Neuronal stem cell (in vitro differentiated cells): ENCODE results near the gene UGT1A4.
A peak's percentile ranks its signal among the peaks of the same experiment; 100 is the strongest.

Experiments
- DNase-seq: peaks from one replicate; pipeline ENCODE4 v3.0.0-alpha.2; 2013; ENCODE audit warnings: low spot score
- H2AFZ ChIP-seq: one replicate; pipeline ENCODE4 v1.6.1; 2013; ENCODE audit warnings: mild to moderate bottlenecking, low read length, inconsistent platforms
- H2AK5ac ChIP-seq: 2 replicates; pipeline ENCODE4 v1.6.1; 2013; ENCODE audit warnings: low read depth, mild to moderate bottlenecking, inconsistent platforms, low read length, moderate library complexity, mixed read lengths
- H2BK120ac ChIP-seq: 2 replicates; pipeline ENCODE4 v1.6.1; 2013; ENCODE audit warnings: low read depth, mild to moderate bottlenecking, inconsistent platforms, low read length, moderate library complexity, mixed read lengths
- H2BK12ac ChIP-seq: one replicate; pipeline ENCODE4 v1.6.1; 2013; ENCODE audit warnings: low read length, inconsistent platforms
- H2BK15ac ChIP-seq: 2 replicates; pipeline ENCODE4 v1.6.1; 2013; ENCODE audit warnings: mild to moderate bottlenecking, low read length, inconsistent platforms, mixed read lengths
- H2BK5ac ChIP-seq: one replicate; pipeline ENCODE4 v1.6.1; 2013; ENCODE audit warnings: inconsistent platforms, mild to moderate bottlenecking, low read length, moderate library complexity
- H3K14ac ChIP-seq: one replicate; pipeline ENCODE4 v1.6.1; 2013; ENCODE audit warnings: low read length, inconsistent platforms
- H3K18ac ChIP-seq: 2 replicates; pipeline ENCODE4 v1.6.1; 2013; ENCODE audit warnings: low read length, inconsistent platforms
- H3K23ac ChIP-seq: 2 replicates; pipeline ENCODE4 v1.6.1; 2013; ENCODE audit warnings: low read depth, mild to moderate bottlenecking, mixed read lengths, low read length, inconsistent platforms; ENCODE audit not compliant: poor library complexity
- H3K27ac ChIP-seq: replicated peaks from 3 replicates; pipeline ENCODE4 v1.5.1; 2013; ENCODE audit warnings: low read length, inconsistent platforms
- H3K27me3 ChIP-seq, 3 experiments: 2 replicates each; pipeline ENCODE4 v1.6.1; 2013; ENCODE audit warnings: low read length in 3 of 3, mild to moderate bottlenecking in 2 of 3, inconsistent platforms in 1 of 3, low read depth in 1 of 3, mixed read lengths in 1 of 3, moderate library complexity in 1 of 3; ENCODE audit not compliant: control insufficient read depth in 3 of 3, insufficient read depth in 3 of 3
- H3K36me3 ChIP-seq, 2 donors: replicated peaks in 1 of 2; 2 replicates each; pipeline ENCODE4 v1.6.1; 2013; ENCODE audit warnings: low read length in 2 of 2; ENCODE audit not compliant: control insufficient read depth in 2 of 2, insufficient read depth in 2 of 2
- H3K4ac ChIP-seq: 2 replicates; pipeline ENCODE4 v1.6.1; 2013; ENCODE audit warnings: inconsistent platforms, mild to moderate bottlenecking, low read length, moderate library complexity
- H3K4me1 ChIP-seq, 2 donors: 1 replicate in 1 of 2; 2 replicates in 1 of 2; pipeline ENCODE4 v1.6.1; 2013; ENCODE audit warnings: low read length in 2 of 2, low read depth in 1 of 2; ENCODE audit not compliant: control insufficient read depth in 2 of 2, insufficient read depth in 1 of 2
- H3K4me2 ChIP-seq: one replicate; pipeline ENCODE4 v1.6.1; 2013; ENCODE audit warnings: mild to moderate bottlenecking, low read length, inconsistent platforms; ENCODE audit not compliant: insufficient read depth, poor library complexity, severe bottlenecking
- H3K4me3 ChIP-seq, 2 donors: 2 replicates each; pipeline ENCODE4 v1.5.1; 2013; ENCODE audit warnings: low read length in 2 of 2, mild to moderate bottlenecking in 2 of 2, inconsistent platforms in 1 of 2, moderate library complexity in 1 of 2
- H3K79me1 ChIP-seq: one replicate; pipeline ENCODE4 v1.6.1; 2013; ENCODE audit warnings: low read depth, mild to moderate bottlenecking, inconsistent platforms, low read length, moderate library complexity
- H3K9ac ChIP-seq: one replicate; pipeline ENCODE4 v1.6.1; 2013; ENCODE audit warnings: mild to moderate bottlenecking, low read depth, low read length, inconsistent platforms; ENCODE audit not compliant: poor library complexity
- H3K9me3 ChIP-seq, 2 donors: replicated peaks in 1 of 2; 2 replicates each; pipeline versions ENCODE3 to v1.6.1; 2013; ENCODE audit warnings: low read length in 2 of 2, mild to moderate bottlenecking in 2 of 2, inconsistent platforms in 1 of 2, low read depth in 1 of 2, mixed read lengths in 1 of 2, moderate library complexity in 1 of 2; ENCODE audit not compliant: control insufficient read depth in 2 of 2, insufficient read depth in 1 of 2
- H4K8ac ChIP-seq: one replicate; pipeline ENCODE4 v1.6.1; 2013; ENCODE audit warnings: low read depth, mild to moderate bottlenecking, inconsistent platforms, low read length, moderate library complexity
- H4K91ac ChIP-seq: one replicate; pipeline ENCODE4 v1.6.1; 2013; ENCODE audit warnings: low read length, low read depth, mild to moderate bottlenecking, inconsistent platforms; ENCODE audit not compliant: poor library complexity
- WGBS, 2 donors: extraction: QIAGEN DNeasy Blood & Tissue Kit; methylation state at CpG; one replicate each; pipeline ENCODE4 v1.1.7; 2013; ENCODE audit warnings: missing lambda C conversion rate in 2 of 2, mixed read lengths in 1 of 2; ENCODE audit not compliant: insufficient read length in 2 of 2, insufficient replicate concordance in 1 of 2; ENCODE audit errors: extremely low coverage in 2 of 2; 5-methylcytosine and 5-hydroxymethylcytosine counted together

UGT1A4 gene

GRCh38 chr2:233798335-233799086 lies 80.0 kb downstream of the UGT1A4 start:
- Histone ChIP-seq H3K9ac (no peak overlapping the region), H3K4me1 (peaks cover 0 to 2% of the 10 kb centered on the region in 2 donors), H3K4me2 (no peak overlapping the region), H3K4ac (no peak overlapping the region), H3K9me3 (no peaks in the 10 kb centered on the region), H2BK15ac (no peak overlapping the region), H2AK5ac (no peak overlapping the region), H3K18ac (no peak overlapping the region), H2BK5ac (no peak overlapping the region), H2BK120ac (no peak overlapping the region), H2BK12ac (no peak overlapping the region), H3K23ac (no peak overlapping the region), H2AFZ (no peak overlapping the region), H3K14ac (no peak overlapping the region), H3K4me3 (no peak overlapping the region), H3K79me1 (no peaks in the 10 kb centered on the region), H3K27ac (no peak overlapping the region), H3K27me3 (peaks cover 0 to 7% (median 0%) of the 10 kb centered on the region in 3 experiments), H3K36me3 (no peaks in the 10 kb centered on the region), H4K91ac (no peak overlapping the region), H4K8ac (no peak overlapping the region)
- DNase-seq, result no peak
- WGBS, 2 donors, result no CpG with 5 or more reads among the region's 14 CpGs

GRCh38 chr2:233799087-233799665 lies 80.6 kb downstream of the UGT1A4 start:
- H3K23ac ChIP-seq, result no peak overlapping the region
- DNase-seq, result no peak

GRCh38 chr2:233799716-233800115 lies 81.2 kb downstream of the UGT1A4 start:
- no peak overlapping the region for H3K18ac ChIP-seq
- H3K4me3 ChIP-seq, result no peak overlapping the region
- H3K9me3 ChIP-seq, result peaks cover 0 to 2% of the 10 kb centered on the region in 2 donors
- no peaks in the 10 kb centered on the region for H3K36me3 ChIP-seq
- no peak overlapping the region for H3K14ac ChIP-seq
- no CpG with 5 or more reads among the region's 5 CpGs for WGBS, 2 donors
- peaks cover 0 to 2% of the 10 kb centered on the region in 2 donors for H3K4me1 ChIP-seq
- no peak overlapping the region for H2BK12ac ChIP-seq
- H2BK15ac ChIP-seq, result no peak overlapping the region
- H4K8ac ChIP-seq, result no peak overlapping the region
- H4K91ac ChIP-seq, result no peak overlapping the region
- no peak overlapping the region for H3K23ac ChIP-seq
- H3K27ac ChIP-seq, result no peak overlapping the region
- no peak for DNase-seq
- H2BK5ac ChIP-seq, result no peak overlapping the region
- H3K4ac ChIP-seq, result no peak overlapping the region
- H3K4me2 ChIP-seq, result no peak overlapping the region
- H3K79me1 ChIP-seq, result no peaks in the 10 kb centered on the region
- H3K9ac ChIP-seq, result no peak overlapping the region
- H2AK5ac ChIP-seq, result no peak overlapping the region
- H2AFZ ChIP-seq, result no peak overlapping the region
- peaks cover 0 to 10% (median 0%) of the 10 kb centered on the region in 3 experiments for H3K27me3 ChIP-seq
- H2BK120ac ChIP-seq, result no peak overlapping the region

More at GRCh38 chr2:233799087-233799665, 80.6 kb downstream of the UGT1A4 start:
- peaks cover 0 to 2% of the 10 kb centered on the region in 2 donors for H3K4me1 ChIP-seq
- H3K14ac ChIP-seq, result no peak overlapping the region
- H2BK120ac ChIP-seq, result no peak overlapping the region
- H3K4me2 ChIP-seq, result no peak overlapping the region
- no peak overlapping the region for H2BK15ac ChIP-seq
- H3K27me3 ChIP-seq, result peaks cover 0 to 12% (median 0%) of the 10 kb centered on the region in 3 experiments
- H3K4ac ChIP-seq, result no peak overlapping the region
- H3K79me1 ChIP-seq, result no peaks in the 10 kb centered on the region
- no peak overlapping the region for H2BK5ac ChIP-seq
- no peak overlapping the region for H2BK12ac ChIP-seq
- no peak overlapping the region for H3K9ac ChIP-seq
- peak overlapping the region; percentile 6 for H3K18ac ChIP-seq
- peaks cover 0 to under 1% of the 10 kb centered on the region in 2 donors for H3K9me3 ChIP-seq
- no peak overlapping the region for H4K91ac ChIP-seq
- no peak overlapping the region for H3K27ac ChIP-seq
- H3K36me3 ChIP-seq, result no peaks in the 10 kb centered on the region
- H3K4me3 ChIP-seq, result no peak overlapping the region
- WGBS, 2 donors, result no CpG with 5 or more reads among the region's 7 CpGs
- H2AFZ ChIP-seq, result no peak overlapping the region
- H2AK5ac ChIP-seq, result no peak overlapping the region
- no peak overlapping the region for H4K8ac ChIP-seq

GRCh38 chr2:233800208-233800607 lies 81.7 kb downstream of the UGT1A4 start:
- H2AFZ ChIP-seq, result no peak overlapping the region
- no peak overlapping the region for H4K8ac ChIP-seq
- H2BK120ac ChIP-seq, result no peak overlapping the region
- no peaks in the 10 kb centered on the region for H3K79me1 ChIP-seq
- no peak overlapping the region for H2AK5ac ChIP-seq
- H3K4ac ChIP-seq, result no peak overlapping the region
- no peaks in the 10 kb centered on the region for H3K36me3 ChIP-seq
- peaks cover 0 to 2% of the 10 kb centered on the region in 2 donors for H3K4me1 ChIP-seq
- H3K4me2 ChIP-seq, result no peak overlapping the region
- H2BK5ac ChIP-seq, result no peak overlapping the region
- no peak overlapping the region for H3K9ac ChIP-seq
- H3K23ac ChIP-seq, result no peak overlapping the region
- H3K4me3 ChIP-seq, result no peak overlapping the region
- peaks cover 0 to 2% of the 10 kb centered on the region in 2 donors for H3K9me3 ChIP-seq
- H3K27me3 ChIP-seq, result peaks cover 0 to 10% (median 0%) of the 10 kb centered on the region in 3 experiments
- no peak for DNase-seq
- no peak overlapping the region for H3K18ac ChIP-seq
- H2BK12ac ChIP-seq, result no peak overlapping the region
- WGBS, 2 donors, result no CpG with 5 or more reads among the region's 7 CpGs
- H2BK15ac ChIP-seq, result no peak overlapping the region
- no peak overlapping the region for H3K14ac ChIP-seq
- no peak overlapping the region for H4K91ac ChIP-seq
- no peak overlapping the region for H3K27ac ChIP-seq
